Keratinocyte (primary cell): ENCODE measurements around the gene ITFG1.

ENCODE experiments used
- CTCF ChIP-seq, 3 experiments: IDR thresholded peaks in 1 of 3; conservative IDR thresholded peaks in 1 of 3; optimal IDR thresholded peaks in 1 of 3; 2 replicates in 2 of 3; 3 replicates in 1 of 3; pipeline versions ENCODE3 to v1.5.1; 2011; ENCODE audit warnings: low read length in 3 of 3, mild to moderate bottlenecking in 3 of 3, moderate library complexity in 2 of 3, control low read depth in 1 of 3, inconsistent platforms in 1 of 3; ENCODE audit not compliant: insufficient read depth in 2 of 3; ENCODE audit errors: extremely low read depth in 1 of 3
- EZH2 ChIP-seq: IDR thresholded peaks from one replicate; pipeline ENCODE4 v1.6.1; 2012; ENCODE audit warnings: inconsistent platforms, mild to moderate bottlenecking, low read length, moderate library complexity

GRCh38 chr16:47431960-47432359 lies 28.9 kb downstream of the ITFG1 start:
- TF ChIP-seq CTCF (optimal IDR thresholded peaks at IDR 0.05 in 1 of 3, IDR thresholded peaks at IDR 0.05 in 1 of 3, conservative IDR thresholded peaks at IDR 0.05 in 1 of 3; ENCODE audit: extremely low read depth in 1 of 3, insufficient read depth in 2 of 3, low read length in 3 of 3) (no peak), EZH2 (no peak)
